ENCODE data around the gene HOXB2. TPM values are rescaled to one million over a fixed set of nuclear protein-coding genes. Genes with fewer than 3 reads are reported as not detected.
A peak's percentile ranks its signal among the peaks of the same experiment; 100 is the strongest.

Gene HOXB2
- total and polyA plus RNA-seq, 8 donors, result 6.7 to 83.0 (median 12.4) TPM

DNA sequence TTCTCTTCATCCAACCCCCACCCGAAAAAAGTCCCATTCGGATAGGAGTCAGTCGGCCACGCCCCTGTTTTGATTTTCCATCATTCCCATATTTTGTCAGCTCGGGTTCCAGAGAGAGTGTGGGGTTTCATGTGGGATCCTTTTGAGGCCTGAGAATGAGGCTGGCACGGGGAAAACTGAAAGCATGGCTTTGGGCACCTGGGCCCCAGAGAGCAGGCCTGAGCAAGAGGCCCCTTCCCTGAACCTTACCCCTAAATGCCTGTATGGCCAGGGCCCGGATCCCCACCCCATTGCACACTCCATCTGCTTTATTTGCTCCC is 37.8 kb upstream of the HOXB2 start:
- Histone ChIP-seq H3K27ac (peak overlapping the region; percentile 47 to 95 (median 93)), H3K27me3 (peaks cover 0 to 100% (median 86%) of the 10 kb centered on the region in 3 donors), H3K4me3 (peak overlapping the region; percentile 57 to 61 (median 58)), H3K9me3 (no peaks in the 10 kb centered on the region), H3K36me3 (no peaks in the 10 kb centered on the region), H3K4me1 (peaks cover 17 to 75% (median 46%) of the 10 kb centered on the region in 4 donors)
- WGBS, 5 donors, result 25 to 35% (median 30%) methylated on average over 7 of the region's 7 CpGs
- no peak for DNase-seq
- intact Hi-C loops (cut with DNase I; ENCODE audit: low total_unique reads), result no loop called here
- TF ChIP-seq, protein P1, sequence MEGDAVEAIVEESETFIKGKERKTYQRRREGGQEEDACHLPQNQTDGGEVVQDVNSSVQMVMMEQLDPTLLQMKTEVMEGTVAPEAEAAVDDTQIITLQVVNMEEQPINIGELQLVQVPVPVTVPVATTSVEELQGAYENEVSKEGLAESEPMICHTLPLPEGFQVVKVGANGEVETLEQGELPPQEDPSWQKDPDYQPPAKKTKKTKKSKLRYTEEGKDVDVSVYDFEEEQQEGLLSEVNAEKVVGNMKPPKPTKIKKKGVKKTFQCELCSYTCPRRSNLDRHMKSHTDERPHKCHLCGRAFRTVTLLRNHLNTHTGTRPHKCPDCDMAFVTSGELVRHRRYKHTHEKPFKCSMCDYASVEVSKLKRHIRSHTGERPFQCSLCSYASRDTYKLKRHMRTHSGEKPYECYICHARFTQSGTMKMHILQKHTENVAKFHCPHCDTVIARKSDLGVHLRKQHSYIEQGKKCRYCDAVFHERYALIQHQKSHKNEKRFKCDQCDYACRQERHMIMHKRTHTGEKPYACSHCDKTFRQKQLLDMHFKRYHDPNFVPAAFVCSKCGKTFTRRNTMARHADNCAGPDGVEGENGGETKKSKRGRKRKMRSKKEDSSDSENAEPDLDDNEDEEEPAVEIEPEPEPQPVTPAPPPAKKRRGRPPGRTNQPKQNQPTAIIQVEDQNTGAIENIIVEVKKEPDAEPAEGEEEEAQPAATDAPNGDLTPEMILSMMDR (IDR thresholded peaks at IDR 0.05), result no peak
- TF ChIP-seq EP300 (IDR thresholded peaks at IDR 0.05) (no peak), POLR2AphosphoS5 (IDR thresholded peaks at IDR 0.05) (no peak), POLR2A (IDR thresholded peaks at IDR 0.05) (no peak)

DNA sequence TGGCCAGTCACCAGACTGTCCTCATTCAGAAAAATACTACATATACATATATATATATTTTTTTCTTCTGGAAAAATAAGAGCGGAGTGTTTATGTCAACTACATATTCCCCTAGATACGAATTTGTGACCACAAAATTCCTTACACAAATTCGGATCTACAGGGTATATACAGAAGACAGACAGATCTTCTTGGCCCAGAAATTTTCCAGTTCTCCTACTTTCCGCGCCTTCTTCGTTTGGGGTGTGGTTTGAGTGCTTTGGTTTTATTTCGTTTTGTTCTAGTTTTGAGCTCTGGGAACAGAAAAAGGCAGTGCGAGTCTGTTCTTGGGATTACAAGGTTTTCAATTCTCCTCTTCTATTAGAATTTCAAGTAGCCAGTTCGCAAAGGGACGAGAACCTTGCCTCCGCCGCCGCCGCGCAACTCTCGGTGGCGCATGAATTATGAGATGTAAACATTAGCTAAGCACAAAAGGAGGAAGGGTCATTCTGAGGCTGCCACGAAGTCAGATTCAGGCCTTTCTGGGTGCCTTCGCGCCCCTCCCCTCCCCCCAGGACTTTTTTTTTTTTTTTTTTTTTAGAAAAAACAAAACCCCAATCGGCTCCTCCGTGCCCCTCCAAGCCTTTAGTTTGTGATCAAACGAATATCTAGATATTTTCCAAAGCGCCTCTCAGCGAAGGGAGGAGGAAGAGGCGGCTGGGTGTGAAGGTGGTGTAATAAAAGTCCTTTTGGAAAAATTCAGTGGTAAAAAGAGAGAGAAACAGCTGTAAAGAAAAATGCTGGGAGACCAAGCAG is 35.0 kb upstream of the HOXB2 start:
- no peaks in the 10 kb centered on the region for H3K36me3 ChIP-seq
- H3K4me3 ChIP-seq, result peak overlapping the region; percentile 57 to 61 (median 58)
- intact Hi-C loops (cut with DNase I; ENCODE audit: low total_unique reads), result no loop called here
- H3K9me3 ChIP-seq, result no peaks in the 10 kb centered on the region
- H3K27me3 ChIP-seq, result peaks cover 0 to 100% (median 89%) of the 10 kb centered on the region in 3 donors
- peaks cover 14 to 74% (median 49%) of the 10 kb centered on the region in 4 donors for H3K4me1 ChIP-seq
- WGBS, 5 donors, result 20 to 23% (median 23%) methylated on average over 26 of the region's 26 CpGs
- TF ChIP-seq POLR2AphosphoS5 (IDR thresholded peaks at IDR 0.05), result peak in 2 of 3 donors; percentile 35 to 52
- TF ChIP-seq, protein P1 (IDR thresholded peaks at IDR 0.05), result no peak
- H3K27ac ChIP-seq, result peak overlapping the region; percentile 81 to 95 (median 93)
- peak in 1 of 2 donors; percentile 82 for DNase-seq

DNA sequence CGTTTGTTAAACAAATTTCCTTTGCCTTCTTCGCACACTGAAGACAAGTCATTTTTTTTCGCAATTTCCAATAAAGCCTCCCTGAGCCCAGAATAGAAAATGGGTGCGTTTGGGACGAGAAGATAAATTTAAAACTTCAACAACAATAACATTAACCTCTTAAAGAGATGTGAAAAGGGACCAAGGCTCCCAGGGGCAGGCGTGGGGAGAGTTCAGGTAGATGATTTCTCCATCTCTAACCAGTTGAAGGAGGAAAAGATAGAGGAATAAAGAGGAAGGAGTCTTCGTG is 34.5 kb upstream of the HOXB2 start:
- H3K36me3 ChIP-seq, result no peaks in the 10 kb centered on the region
- WGBS, 5 donors, result 21 to 28% (median 23%) methylated on average over 7 of the region's 7 CpGs
- H3K27me3 ChIP-seq, result peaks cover 0 to 100% (median 90%) of the 10 kb centered on the region in 3 donors
- peaks cover 14 to 74% (median 48%) of the 10 kb centered on the region in 4 donors for H3K4me1 ChIP-seq
- intact Hi-C loops (cut with DNase I; ENCODE audit: low total_unique reads), result no loop called here
- H3K27ac ChIP-seq, result peak overlapping the region; percentile 28 to 95 (median 93)
- TF ChIP-seq, protein P1 (IDR thresholded peaks at IDR 0.05), result no peak
- TF ChIP-seq POLR2A (IDR thresholded peaks at IDR 0.05), result no peak
- no peak for TF ChIP-seq EP300 (IDR thresholded peaks at IDR 0.05)
- TF ChIP-seq POLR2AphosphoS5 (IDR thresholded peaks at IDR 0.05), result no peak
- DNase-seq, result no peak
- peak overlapping the region; percentile 57 to 61 (median 58) for H3K4me3 ChIP-seq
- H3K9me3 ChIP-seq, result no peaks in the 10 kb centered on the region

DNA sequence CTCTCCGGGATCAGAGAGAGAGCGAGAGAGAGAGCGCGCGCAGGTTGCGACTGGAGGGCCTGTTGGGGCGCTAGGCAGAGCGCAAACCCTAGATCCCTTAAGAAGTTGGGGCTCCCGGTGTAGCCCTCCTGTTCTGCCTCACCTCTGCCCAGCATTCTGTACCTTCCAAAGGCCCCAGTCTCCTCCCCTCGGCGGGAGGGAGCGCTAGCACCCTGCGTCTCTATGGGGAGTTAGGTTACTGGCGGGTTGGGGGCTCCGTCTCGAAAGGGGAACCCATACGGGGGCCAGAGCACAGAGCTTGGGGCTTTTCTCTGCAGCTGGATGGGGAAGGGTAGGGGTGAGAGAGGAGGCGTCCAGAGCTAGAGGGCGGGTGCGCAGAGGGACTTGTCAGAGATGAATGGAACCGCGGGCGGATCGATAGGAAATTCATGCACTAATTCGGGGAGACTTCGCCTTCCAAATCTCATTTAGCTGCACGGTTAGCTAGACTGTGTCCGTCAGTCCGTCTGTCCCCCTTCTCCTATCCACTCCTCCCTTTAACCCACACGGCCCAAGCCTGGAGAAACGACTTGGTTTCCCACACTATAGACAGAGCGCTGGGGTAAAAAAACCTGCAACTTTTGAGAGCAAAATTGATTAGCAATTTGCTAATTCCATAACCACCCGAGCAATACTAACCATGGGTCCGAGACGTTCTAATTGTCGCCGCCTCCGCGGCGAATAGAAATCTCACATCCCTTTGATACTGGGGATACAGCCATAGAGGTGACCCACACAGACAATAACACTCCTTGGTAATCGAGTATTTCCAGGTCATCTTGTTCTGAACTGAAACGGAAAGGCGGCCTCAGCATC is 33.9 kb upstream of the HOXB2 start:
- Histone ChIP-seq H3K4me1 (peaks cover 14 to 71% (median 46%) of the 10 kb centered on the region in 4 donors), H3K36me3 (no peaks in the 10 kb centered on the region), H3K9me3 (no peaks in the 10 kb centered on the region), H3K4me3 (peak overlapping the region; percentile 57 to 61 (median 58)), H3K27me3 (peaks cover 0 to 100% (median 95%) of the 10 kb centered on the region in 3 donors), H3K27ac (peak overlapping the region; percentile 28 to 95 (median 93))
- intact Hi-C loops (cut with DNase I; ENCODE audit: low total_unique reads), result no loop called here
- no peak for DNase-seq
- WGBS, 5 donors, result 9 to 12% (median 11%) methylated on average over 32 to 43 of the region's 43 CpGs
- TF ChIP-seq POLR2AphosphoS5 (IDR thresholded peaks at IDR 0.05), result no peak
- no peak for TF ChIP-seq POLR2A (IDR thresholded peaks at IDR 0.05)
- no peak for TF ChIP-seq EP300 (IDR thresholded peaks at IDR 0.05)
- TF ChIP-seq, protein P1 (IDR thresholded peaks at IDR 0.05), result no peak
